K562 (cell line): Measurements from ENCODE around the gene ID1. TPM values are rescaled to one million over a fixed set of nuclear protein-coding genes. Genes with fewer than 3 reads are reported as not detected.
A peak's percentile ranks its signal among the peaks of the same experiment; 100 is the strongest.

Experiments
- AFF1 ChIP-seq, 2 experiments: fragments of 450-650 bp; IDR thresholded peaks; 2 replicates each; pipeline ENCODE4 v1.6.1; 2018; ENCODE audit warnings: mild to moderate bottlenecking in 2 of 2, low read depth in 1 of 2; ENCODE audit not compliant: partially characterized antibody in 2 of 2
- CAMTA2 ChIP-seq: fragments of 250-450 bp; sonication (Bioruptor Pico); conservative IDR thresholded peaks from 2 replicates; pipeline ENCODE4 v1.5.1; 2022
- JUNB ChIP-seq: fragments of 450-650 bp; formaldehyde crosslinking; conservative IDR thresholded peaks from 2 replicates; pipeline ENCODE4 v1.4.0; 2020; ENCODE audit warnings: mild to moderate bottlenecking
- TGIF2 ChIP-seq: sonication (generic); formaldehyde crosslinking; IDR thresholded peaks from 2 replicates; pipeline ENCODE4 v1.8.1; 2022; ENCODE audit warnings: mild to moderate bottlenecking, missing genetic modification reagents, moderate library complexity
- ZBTB43 ChIP-seq: sonication (generic); formaldehyde crosslinking; IDR thresholded peaks from 2 replicates; pipeline ENCODE4 v1.8.0; 2023; ENCODE audit warnings: mild to moderate bottlenecking, missing genetic modification reagents
- polyA plus RNA-seq, 8 experiments: library from polyadenylated mRNA; depleted of rRNA in 4 of 8; stranded (reverse) in 5 of 8; unstranded in 3 of 8; fragments of >200 nt; fragmentation: Nextera tagmentation in 2 of 8; fragmentation: Illumina TruSeq in 1 of 8; extraction: Ambion mirVana in 2 of 8; extraction: Trizol in 1 of 8; gene quantifications; 2 replicates each; pipeline versions ENCODE4 v1.2.1 to v1.2.3, GENCODE V29; 2011 to 2014; ENCODE audit warnings: inconsistent platforms in 1 of 8, missing spikeins in 1 of 8
- total RNA-seq, 7 experiments: library from RNA; depleted of rRNA in 6 of 7; stranded (reverse); fragments of >200 nt in 6 of 7; fragmentation: Illumina TruSeq in 2 of 7; extraction: Trizol in 2 of 7; gene quantifications; 2 replicates each; pipeline versions ENCODE4 v1.2.1 to v1.2.3, GENCODE V29; 2011 to 2021; ENCODE audit warnings: low replicate concordance in 1 of 7

ID1 gene
- total and polyA plus RNA-seq, 9 of the 15 experiments (the other 6 are each of a cell fraction or from before 2014, with no cell fraction given) = 1.4 to 358 (median 65.0) TPM

DNA sequence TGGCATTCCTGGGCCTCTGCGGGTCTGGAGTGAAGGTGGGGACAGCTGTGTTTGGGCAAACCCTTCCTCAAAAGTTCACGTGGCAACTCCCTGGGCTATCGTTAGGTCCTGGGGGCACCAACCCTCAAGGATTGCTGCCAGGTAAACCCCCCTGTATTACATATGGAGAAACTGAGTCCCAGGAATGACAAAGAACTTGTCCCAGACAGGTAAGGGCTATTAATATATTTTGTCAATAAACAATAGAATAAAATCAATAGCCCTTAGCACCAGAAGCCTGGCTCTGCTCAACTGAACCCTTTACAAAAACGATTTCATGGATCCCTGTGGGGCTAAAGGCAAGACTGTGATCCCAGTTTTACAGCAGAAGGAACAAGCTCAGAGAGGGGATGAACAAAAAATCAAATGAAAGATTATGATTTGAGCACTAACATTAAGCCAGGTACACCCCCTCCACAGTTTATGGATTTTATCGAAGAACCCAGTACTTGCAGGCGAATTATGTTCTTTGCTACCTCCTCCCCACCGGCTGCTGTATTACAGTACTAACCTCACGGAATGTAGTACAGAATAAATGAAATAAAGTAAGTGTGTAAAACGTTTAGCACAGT lies 2.7 kb downstream of the ID1 start (continued):
- TF ChIP-seq TGIF2 (CRISPR knock-in tag) (no peak), CAMTA2 (CRISPR knock-in tag) (no peak), AFF1 (IDR thresholded peaks at IDR 0.05; ENCODE audit: low read depth in 1 of 2, partially characterized antibody in 2 of 2) (no peak), ZBTB43 (peak; percentile 3; the same call in 1 of the 2 replicates), JUNB (no peak)
